Stimulated activated CD4-positive, alpha-beta T cell treated with anti-CD3 and anti-CD28 coated beads, Interleukin-1b, Interleukin-23, amount 100 ng/mL, for 48 hours (primary cell): ENCODE measurements around the gene CFI.

Source experiments
- DNase-seq: peaks from one replicate; pipeline ENCODE4 v3.0.0-alpha.2; 2020

Gene CFI

GRCh38 chr4:109801895-109802319 is at the start of gene CFI:
CFI (minus strand) TSS chr4:109801999; CDS start chr4:109801971, 28 bp downstream.
- DNase-seq = no peak

- DNase-seq = no peak
Observed at GRCh38 chr4:109850601-109851000, 48.8 kb upstream of the CFI start.

- DNase-seq = no peak
Observed at GRCh38 chr4:109848501-109848900, 46.7 kb upstream of the CFI start.

DNA sequence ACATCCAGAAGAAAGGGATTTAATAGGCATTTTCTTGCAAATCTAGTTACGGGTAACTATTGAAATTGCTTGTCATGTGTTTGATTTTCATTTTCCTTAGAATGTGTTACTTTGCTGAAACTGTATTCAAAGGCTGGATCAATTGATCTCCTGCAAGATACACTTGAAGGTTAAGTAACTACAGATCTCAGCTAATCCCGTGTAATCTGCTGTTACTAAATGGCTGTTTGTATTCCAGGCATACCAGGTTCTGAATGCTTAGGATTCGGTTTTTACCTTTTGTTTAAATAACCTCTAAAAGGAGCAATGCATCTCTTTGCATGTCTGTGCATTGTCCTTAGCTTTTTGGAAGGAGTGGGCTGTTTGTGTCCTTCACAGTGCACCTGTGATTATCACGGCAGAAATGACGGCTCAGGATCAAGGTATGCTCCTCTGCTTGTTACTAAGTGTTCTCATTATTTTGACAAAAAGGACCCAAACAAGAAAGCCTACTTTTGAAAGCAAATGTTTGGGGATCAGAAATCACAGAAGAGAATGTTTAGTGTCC is 46.2 kb upstream of the CFI start, which contains the start of gene LRIT3:
Gene LRIT3, plus strand, starts transcription at position 212 of the 547 bp plus-strand sequence. Its CDS starts 95 bp downstream, at position 307.
- no peak for DNase-seq

- DNase-seq = no peak
Observed at GRCh38 chr4:109846395-109847098, 44.7 kb upstream of the CFI start.

DNA sequence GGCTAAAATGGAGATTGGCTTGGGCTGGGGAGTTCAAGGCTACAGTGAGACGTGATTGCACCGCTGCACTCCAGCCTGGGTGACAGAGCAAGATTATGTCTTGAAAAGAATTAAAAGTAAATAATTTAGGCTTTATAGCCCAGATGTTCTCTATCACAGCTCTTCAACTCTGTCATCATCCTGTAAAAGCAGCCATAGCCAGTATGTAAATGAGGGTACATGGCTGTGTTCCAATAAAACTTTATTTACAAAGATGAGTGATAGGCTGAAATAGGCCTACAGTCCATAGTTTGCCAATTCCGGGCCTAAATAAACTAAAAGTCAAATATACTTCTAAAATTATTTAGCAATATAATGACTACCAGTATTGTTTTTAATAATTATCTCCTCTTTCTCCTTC is 35.2 kb upstream of the CFI start:
- DNase-seq = no peak

- DNase-seq = no peak
Observed at GRCh38 chr4:109833756-109834155, 32.0 kb upstream of the CFI start.

DNA sequence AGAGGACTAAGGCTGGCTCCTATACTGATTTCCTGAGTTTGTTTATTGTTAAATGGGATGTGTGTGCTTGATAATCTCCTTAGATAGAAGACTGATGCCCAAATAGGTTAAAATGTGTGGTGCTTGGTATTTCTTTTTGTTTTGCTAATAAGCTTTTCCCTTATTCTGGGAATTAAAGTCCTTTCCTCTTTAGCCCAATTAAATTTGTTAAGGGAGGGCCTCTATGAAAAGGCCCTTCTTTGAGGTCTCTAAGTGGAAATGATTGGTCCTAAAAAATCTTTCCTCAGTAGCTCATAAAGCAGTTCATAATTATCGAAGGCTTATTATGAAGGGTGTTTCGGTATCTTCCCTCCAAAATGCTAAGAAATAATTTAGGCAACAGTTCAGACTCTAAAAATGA is 25.9 kb upstream of the CFI start, which contains the start of gene RRH:
Gene RRH, plus strand, starts transcription at position 301 of the 400 bp plus-strand sequence. Its CDS starts 56 bp downstream, at position 357.
- DNase-seq = no peak

DNA sequence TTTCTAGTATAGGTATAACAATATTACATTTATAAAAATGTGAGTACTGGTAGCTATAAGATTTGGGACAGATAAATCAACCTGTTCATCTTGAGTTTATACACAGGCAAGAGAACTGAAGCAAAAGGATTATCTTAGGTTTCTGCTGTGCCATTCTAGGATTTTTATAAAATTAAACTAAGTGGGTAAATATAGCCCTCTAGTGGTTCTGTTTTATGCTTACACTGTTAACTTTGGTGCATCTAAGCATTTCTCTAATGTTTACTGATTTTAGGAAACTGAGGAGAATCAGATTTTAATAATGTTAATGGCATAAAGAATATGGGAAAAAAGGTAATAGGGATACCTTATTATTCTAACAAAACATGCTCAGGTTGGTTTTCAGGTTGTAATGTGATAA is 24.9 kb upstream of the CFI start:
- no peak for DNase-seq

GRCh38 chr4:109821185-109821584 is 19.4 kb upstream of the CFI start:
- DNase-seq = peak; percentile 4

GRCh38 chr4:109820563-109820962 is 18.8 kb upstream of the CFI start:
- no peak for DNase-seq

GRCh38 chr4:109818268-109818667 is 16.5 kb upstream of the CFI start:
- no peak for DNase-seq

DNA sequence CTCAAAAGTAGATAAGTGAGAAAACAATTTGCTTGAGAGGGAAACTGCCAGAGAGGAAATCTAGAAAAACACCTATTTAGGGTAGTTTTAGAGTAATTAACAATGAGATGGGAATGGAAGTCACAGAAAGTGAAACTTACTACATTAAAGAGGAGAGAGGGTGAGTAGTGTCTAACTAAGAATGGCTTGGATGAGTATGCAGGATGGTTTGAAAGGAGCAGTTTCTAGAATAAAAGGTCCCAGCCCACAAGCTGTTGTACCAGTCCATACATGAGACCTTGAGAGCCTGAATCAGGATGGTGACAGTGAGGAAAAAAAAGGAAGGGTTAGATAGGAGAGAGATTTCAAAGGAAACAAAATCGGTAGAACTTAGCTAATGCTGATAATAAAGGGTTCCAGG is 15.1 kb upstream of the CFI start:
- DNase-seq = peak; percentile 3

- peak; percentile 38 for DNase-seq
Observed at GRCh38 chr4:109816082-109816442, 14.3 kb upstream of the CFI start.

- DNase-seq = peak; percentile 91
Observed at GRCh38 chr4:109815151-109816081, 13.6 kb upstream of the CFI start, which contains the start of gene GAR1. GAR1 (plus strand) TSS chr4:109815762; CDS start chr4:109816165, 403 bp downstream.

DNA sequence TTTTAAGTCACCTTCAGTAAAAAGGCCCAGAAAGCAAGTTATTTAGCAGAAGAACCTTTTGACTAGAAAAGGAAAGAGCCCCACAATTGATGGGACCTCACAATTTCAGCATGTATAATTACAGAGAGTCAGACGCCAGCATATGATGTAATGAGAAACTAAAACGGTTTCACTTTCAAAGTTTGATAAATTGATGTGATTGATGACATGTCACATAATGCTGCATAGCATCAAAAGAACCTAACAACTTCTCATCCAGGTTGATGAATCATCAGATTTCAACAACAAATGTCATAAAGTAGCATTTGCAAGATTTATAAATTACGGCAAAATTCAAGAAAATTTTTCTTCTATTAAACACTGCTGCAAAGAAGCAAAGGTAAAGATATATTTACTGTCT is 9.9 kb upstream of the CFI start:
- DNase-seq = no peak

DNA sequence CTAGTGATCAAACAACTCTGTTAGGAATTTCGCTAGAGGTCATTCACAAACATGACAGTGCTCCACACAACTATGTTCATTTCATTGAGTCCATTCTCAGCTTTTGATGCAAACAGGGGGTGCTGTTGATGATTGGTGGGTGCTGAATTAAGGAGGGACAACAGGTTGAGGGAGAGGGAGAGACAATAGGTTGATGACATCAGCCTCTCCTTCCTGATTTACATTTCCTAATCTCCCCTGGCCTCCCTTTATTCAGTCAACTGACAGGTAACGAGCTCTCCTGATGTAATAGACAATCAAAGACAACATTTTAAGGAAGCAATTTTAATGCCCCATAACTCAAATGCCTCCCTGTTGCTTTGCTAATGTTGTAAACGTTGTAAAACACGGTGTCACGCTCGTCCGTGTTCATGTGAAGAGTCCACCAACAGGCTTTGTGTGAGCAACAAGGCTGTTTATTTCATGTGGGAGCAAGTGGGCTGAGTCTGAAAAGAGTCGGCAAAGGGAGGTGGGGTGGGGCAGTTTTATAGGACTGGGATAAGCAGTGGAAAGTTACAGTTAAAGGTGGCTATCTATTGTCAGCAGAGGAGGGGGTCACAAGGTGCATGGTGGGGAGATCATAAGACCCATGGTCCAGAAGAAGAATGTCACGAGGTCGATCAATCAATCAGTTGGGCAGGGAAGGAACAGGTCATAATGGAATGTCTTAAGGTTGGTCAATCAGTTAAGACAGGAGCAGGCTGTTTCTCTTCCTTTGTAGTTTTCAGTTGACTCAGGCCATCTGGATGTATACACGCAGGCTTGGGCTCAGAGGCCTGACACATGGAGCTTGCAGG is 9.0 kb upstream of the CFI start:
- DNase-seq = no peak

DNA sequence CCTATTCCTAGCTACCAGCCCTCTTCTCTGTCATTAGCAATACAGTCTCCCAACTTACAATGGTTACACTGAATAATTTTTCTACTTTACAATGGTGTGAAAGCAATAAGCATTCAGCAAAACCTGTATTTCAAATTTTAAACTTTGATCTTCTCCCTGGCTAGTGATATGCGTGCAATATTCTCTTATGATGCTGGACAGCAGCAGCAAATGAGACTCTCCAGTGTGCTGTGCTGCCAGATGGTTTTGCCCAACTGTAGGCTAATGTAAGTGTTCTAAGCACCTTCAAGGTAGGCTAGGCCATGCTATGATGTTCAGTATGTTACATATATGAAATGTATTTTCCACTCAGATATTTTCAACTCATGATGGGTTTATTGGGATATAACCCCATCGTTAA is 7.9 kb upstream of the CFI start:
- no peak for DNase-seq

- DNase-seq = no peak
Observed at GRCh38 chr4:109803924-109804571, 2.2 kb upstream of the CFI start.

GRCh38 chr4:109801099-109801789 is 555 bp downstream of the CFI start:
- no peak for DNase-seq

GRCh38 chr4:109798866-109799265 is 2.9 kb downstream of the CFI start:
- DNase-seq = no peak
